Fibroblast of lung (primary cell): ENCODE data around the gene CPE.

Experiments used
- EZH2 ChIP-seq: IDR thresholded peaks from 2 replicates; pipeline ENCODE4 v1.5.1; 2012; ENCODE audit warnings: low read length, control low read depth, mild to moderate bottlenecking; ENCODE audit errors: missing control alignments
- TF ChIP-seq, protein P1 (sequence below), 2 donors: IDR thresholded peaks in 1 of 2; conservative IDR thresholded peaks in 1 of 2; 1 replicate in 1 of 2; 2 replicates in 1 of 2; pipeline ENCODE4 v1.5.1; 2011 to 2012; ENCODE audit warnings: low read length in 2 of 2, control low read depth in 1 of 2, inconsistent platforms in 1 of 2, low read depth in 1 of 2, mild to moderate bottlenecking in 1 of 2

DNA sequence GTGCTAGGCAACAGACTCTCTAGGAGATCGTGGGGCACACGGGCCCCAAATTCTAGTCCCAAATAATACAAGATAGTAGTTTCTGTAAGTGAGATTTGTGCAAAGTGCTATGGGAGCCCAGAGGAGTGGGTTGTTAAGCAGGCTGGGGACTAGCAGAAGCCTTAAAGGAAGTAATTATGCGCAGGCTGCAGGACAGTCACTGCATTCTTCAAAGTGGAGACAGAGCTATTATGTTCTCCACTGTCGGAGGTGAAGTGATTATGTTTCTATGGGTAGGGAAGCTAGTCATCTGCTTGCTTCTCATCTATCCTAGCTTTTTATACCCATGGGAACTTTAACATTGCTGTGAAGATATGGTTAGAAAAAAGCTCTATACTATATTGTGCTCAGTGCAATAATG, 154.2 kb downstream of the CPE start:
- TF ChIP-seq, protein P1, sequence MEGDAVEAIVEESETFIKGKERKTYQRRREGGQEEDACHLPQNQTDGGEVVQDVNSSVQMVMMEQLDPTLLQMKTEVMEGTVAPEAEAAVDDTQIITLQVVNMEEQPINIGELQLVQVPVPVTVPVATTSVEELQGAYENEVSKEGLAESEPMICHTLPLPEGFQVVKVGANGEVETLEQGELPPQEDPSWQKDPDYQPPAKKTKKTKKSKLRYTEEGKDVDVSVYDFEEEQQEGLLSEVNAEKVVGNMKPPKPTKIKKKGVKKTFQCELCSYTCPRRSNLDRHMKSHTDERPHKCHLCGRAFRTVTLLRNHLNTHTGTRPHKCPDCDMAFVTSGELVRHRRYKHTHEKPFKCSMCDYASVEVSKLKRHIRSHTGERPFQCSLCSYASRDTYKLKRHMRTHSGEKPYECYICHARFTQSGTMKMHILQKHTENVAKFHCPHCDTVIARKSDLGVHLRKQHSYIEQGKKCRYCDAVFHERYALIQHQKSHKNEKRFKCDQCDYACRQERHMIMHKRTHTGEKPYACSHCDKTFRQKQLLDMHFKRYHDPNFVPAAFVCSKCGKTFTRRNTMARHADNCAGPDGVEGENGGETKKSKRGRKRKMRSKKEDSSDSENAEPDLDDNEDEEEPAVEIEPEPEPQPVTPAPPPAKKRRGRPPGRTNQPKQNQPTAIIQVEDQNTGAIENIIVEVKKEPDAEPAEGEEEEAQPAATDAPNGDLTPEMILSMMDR (conservative IDR thresholded peaks at IDR 0.05 in 1 of 2, IDR thresholded peaks at IDR 0.05 in 1 of 2; ENCODE audit: low read depth in 1 of 2, low read length in 2 of 2): no peak
- no peak for TF ChIP-seq EZH2
